ENCODE measurements around the gene ZNF787. TPM values are rescaled to one million over a fixed set of nuclear protein-coding genes. Genes with fewer than 3 reads are reported as not detected.

Gene ZNF787
- total and polyA plus RNA-seq, 2 of the 13 experiments (the other 11 are each of a cell fraction or from before 2014, with no cell fraction given): 15.1 to 42.8 TPM

DNA sequence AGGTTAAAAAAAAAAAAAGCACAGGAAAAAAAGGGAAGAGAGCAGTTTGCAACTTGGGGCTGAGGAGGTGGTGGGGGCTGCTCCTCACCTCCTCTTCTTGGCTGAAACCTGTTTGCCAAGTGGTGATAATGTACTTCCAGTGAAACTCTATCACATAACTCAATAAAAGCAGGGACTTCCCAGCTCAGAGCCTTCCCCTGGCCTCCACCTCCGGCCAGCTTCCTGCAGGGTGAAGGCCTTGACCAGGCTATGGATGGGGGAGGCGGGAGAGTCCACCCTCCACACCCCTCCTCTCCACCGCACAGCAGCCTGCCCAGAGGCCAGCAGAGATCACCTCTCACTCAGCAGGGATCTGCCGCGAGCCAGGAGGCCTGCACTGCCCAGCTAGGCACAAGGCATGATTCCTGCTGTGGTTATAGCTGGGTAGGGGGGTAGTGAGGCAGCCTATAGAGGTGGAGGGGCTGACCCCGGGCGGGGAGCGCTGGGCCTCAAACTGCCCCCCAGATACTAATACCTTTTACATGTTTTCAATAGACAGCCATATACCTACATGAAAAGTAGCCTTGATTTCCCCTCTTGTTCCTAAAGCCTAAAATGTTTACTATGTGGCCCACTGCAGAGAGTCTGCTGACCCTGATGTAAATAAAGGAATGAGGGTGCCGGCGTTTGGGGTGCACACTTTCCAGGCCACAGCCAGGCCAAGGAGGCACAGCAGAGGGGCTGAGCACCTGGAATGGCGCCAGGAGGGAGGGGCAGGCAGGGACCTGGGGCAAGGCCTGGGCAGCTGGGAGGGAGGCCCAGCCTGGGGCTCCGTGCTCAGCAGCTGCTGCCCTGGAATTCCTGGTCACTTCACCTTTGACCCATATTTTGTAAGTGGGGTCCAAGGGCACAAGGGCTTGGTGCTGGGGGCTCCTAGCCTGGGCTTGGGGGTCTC lies 10.3 kb downstream of the ZNF787 start:
- Histone ChIP-seq H3K79me2 (ENCODE audit: insufficient read depth, low read length) (peaks cover 90% of the 10 kb centered on the region), H3K4me3 (replicated peaks in 1 of 3; ENCODE audit: insufficient read depth in 1 of 3, low read depth in 2 of 3, low read length in 3 of 3) (peak overlapping the region; percentile 23 to 57 (median 41); a peak in 5 of 6 replicates), H3K9me3 (ENCODE audit: low read length) (no peaks in the 10 kb centered on the region), H3K36me3 (replicated peaks in 1 of 2; ENCODE audit: control insufficient read depth in 1 of 2, insufficient read depth in 2 of 2, low read length in 2 of 2) (peaks cover 6 to 14% of the 10 kb centered on the region in 2 experiments; a peak in 4 of 5 replicates), H3K4me1 (ENCODE audit: insufficient read depth, low read length) (peaks cover 90% of the 10 kb centered on the region), H3K9ac (ENCODE audit: insufficient read depth, low read depth, low read length) (peak overlapping the region; percentile 50), H3K4me2 (ENCODE audit: low read depth, low read length) (peak overlapping the region; percentile 73), H3K27ac (ENCODE audit: extremely low read length, insufficient read depth, low read length) (peak overlapping the region; percentile 83), H4K20me1 (ENCODE audit: insufficient read depth, low read length) (peaks cover 88% of the 10 kb centered on the region), H3K27me3 (ENCODE audit: control insufficient read depth in 1 of 2, insufficient read depth in 2 of 2, low read length in 2 of 2) (no peaks in the 10 kb centered on the region), H2AFZ (ENCODE audit: low read length) (no peak overlapping the region)
- intact Hi-C loops (cut with micrococcal nuclease; ENCODE audit: unreplicated experiment) (loop anchor here (1.0 to 5.0 kb wide), 3 partner anchors 11 to 773 kb away; partner anchors contain the start of genes KMT5C and ZNF787), in situ Hi-C loops (cut with HindIII; ENCODE audit: extremely low pct_ligation_motif_present, low pct_unique_long_range_greater_than_20kb) (no loop called here)
- WGBS (ENCODE audit: low lambda C conversion rate): 2% methylated on average over 7 of the region's 12 CpGs
- peak; percentile 90 for ATAC-seq
- ChIA-PET CTCF (ENCODE audit: low intra/inter-chr PET ratio, low total read pairs) (no interaction called here), POLR2A (interaction anchor here (0.6 to 3.7 kb wide), 10 partner anchors 9 to 204 kb away, joined by 3 to 58 read pairs (median 10); partner anchors contain the start of genes ZNF444, ZNF787 and ZSCAN5A)
- FAIRE-seq: peak; percentile 84
- DNase-seq (ENCODE audit: low spot score): peak; percentile 78
- no TSS peak for BruUV-seq (replicated peaks)
- TF ChIP-seq, protein P1, sequence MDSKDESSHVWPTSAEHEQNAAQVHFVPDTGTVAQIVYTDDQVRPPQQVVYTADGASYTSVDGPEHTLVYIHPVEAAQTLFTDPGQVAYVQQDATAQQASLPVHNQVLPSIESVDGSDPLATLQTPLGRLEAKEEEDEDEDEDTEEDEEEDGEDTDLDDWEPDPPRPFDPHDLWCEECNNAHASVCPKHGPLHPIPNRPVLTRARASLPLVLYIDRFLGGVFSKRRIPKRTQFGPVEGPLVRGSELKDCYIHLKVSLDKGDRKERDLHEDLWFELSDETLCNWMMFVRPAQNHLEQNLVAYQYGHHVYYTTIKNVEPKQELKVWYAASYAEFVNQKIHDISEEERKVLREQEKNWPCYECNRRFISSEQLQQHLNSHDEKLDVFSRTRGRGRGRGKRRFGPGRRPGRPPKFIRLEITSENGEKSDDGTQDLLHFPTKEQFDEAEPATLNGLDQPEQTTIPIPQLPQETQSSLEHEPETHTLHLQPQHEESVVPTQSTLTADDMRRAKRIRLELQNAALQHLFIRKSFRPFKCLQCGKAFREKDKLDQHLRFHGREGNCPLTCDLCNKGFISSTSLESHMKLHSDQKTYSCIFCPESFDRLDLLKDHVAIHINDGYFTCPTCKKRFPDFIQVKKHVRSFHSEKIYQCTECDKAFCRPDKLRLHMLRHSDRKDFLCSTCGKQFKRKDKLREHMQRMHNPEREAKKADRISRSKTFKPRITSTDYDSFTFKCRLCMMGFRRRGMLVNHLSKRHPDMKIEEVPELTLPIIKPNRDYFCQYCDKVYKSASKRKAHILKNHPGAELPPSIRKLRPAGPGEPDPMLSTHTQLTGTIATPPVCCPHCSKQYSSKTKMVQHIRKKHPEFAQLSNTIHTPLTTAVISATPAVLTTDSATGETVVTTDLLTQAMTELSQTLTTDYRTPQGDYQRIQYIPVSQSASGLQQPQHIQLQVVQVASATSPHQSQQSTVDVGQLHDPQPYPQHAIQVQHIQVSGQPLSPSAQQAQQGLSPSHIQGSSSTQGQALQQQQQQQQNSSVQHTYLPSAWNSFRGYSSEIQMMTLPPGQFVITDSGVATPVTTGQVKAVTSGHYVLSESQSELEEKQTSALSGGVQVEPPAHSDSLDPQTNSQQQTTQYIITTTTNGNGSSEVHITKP (CRISPR knock-in tag; IDR thresholded peaks at IDR 0.05; ENCODE audit: low read depth): peak; percentile 96
- TF ChIP-seq ZNF101 (CRISPR knock-in tag; IDR thresholded peaks at IDR 0.05; ENCODE audit: borderline replicate concordance, low read depth): no peak
- TF ChIP-seq SYNCRIP (IDR thresholded peaks at IDR 0.05; ENCODE audit: insufficient read depth, low read depth, low read length): no peak
- TF ChIP-seq ZNF788 (CRISPR knock-in tag; IDR thresholded peaks at IDR 0.05; ENCODE audit: borderline replicate concordance): peak; percentile 43; the same call in 1 of the 2 replicates
- no peak for TF ChIP-seq ZNF282 (IDR thresholded peaks at IDR 0.05; ENCODE audit: partially characterized antibody)
- TF ChIP-seq, protein P2, sequence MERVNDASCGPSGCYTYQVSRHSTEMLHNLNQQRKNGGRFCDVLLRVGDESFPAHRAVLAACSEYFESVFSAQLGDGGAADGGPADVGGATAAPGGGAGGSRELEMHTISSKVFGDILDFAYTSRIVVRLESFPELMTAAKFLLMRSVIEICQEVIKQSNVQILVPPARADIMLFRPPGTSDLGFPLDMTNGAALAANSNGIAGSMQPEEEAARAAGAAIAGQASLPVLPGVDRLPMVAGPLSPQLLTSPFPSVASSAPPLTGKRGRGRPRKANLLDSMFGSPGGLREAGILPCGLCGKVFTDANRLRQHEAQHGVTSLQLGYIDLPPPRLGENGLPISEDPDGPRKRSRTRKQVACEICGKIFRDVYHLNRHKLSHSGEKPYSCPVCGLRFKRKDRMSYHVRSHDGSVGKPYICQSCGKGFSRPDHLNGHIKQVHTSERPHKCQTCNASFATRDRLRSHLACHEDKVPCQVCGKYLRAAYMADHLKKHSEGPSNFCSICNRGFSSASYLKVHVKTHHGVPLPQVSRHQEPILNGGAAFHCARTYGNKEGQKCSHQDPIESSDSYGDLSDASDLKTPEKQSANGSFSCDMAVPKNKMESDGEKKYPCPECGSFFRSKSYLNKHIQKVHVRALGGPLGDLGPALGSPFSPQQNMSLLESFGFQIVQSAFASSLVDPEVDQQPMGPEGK (CRISPR knock-in tag; IDR thresholded peaks at IDR 0.05): peak; percentile 89
- no peak for TF ChIP-seq ZNF564 (CRISPR knock-in tag; IDR thresholded peaks at IDR 0.05)
- no peak; the same call in 1 of the 2 replicates for TF ChIP-seq JUND (CRISPR knock-in tag; IDR thresholded peaks at IDR 0.05)
- no peak for TF ChIP-seq KDM5A (IDR thresholded peaks at IDR 0.05; ENCODE audit: borderline replicate concordance, low read length)
- TF ChIP-seq, protein P3, sequence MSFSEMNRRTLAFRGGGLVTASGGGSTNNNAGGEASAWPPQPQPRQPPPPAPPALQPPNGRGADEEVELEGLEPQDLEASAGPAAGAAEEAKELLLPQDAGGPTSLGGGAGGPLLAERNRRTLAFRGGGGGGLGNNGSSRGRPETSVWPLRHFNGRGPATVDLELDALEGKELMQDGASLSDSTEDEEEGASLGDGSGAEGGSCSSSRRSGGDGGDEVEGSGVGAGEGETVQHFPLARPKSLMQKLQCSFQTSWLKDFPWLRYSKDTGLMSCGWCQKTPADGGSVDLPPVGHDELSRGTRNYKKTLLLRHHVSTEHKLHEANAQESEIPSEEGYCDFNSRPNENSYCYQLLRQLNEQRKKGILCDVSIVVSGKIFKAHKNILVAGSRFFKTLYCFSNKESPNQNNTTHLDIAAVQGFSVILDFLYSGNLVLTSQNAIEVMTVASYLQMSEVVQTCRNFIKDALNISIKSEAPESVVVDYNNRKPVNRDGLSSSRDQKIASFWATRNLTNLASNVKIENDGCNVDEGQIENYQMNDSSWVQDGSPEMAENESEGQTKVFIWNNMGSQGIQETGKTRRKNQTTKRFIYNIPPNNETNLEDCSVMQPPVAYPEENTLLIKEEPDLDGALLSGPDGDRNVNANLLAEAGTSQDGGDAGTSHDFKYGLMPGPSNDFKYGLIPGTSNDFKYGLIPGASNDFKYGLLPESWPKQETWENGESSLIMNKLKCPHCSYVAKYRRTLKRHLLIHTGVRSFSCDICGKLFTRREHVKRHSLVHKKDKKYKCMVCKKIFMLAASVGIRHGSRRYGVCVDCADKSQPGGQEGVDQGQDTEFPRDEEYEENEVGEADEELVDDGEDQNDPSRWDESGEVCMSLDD (CRISPR knock-in tag; IDR thresholded peaks at IDR 0.05; ENCODE audit: borderline replicate concordance): peak; percentile 87; the same call in 1 of the 2 replicates
- TF ChIP-seq ZNF263 (CRISPR knock-in tag; IDR thresholded peaks at IDR 0.05): peak; percentile 37; the same call in 1 of the 2 replicates
- peak; percentile 9; the same call in 1 of the 2 replicates for TF ChIP-seq ADNP (CRISPR knock-in tag; IDR thresholded peaks at IDR 0.05)
- 0 out of 2 replicates have a peak, but pooled peaks have one; percentile 23 for TF ChIP-seq ZBTB38 (CRISPR knock-in tag; IDR thresholded peaks at IDR 0.05)

All from HepG2 (cell line).